ENCODE results near the gene TRPC6.

Gene TRPC6

DNA sequence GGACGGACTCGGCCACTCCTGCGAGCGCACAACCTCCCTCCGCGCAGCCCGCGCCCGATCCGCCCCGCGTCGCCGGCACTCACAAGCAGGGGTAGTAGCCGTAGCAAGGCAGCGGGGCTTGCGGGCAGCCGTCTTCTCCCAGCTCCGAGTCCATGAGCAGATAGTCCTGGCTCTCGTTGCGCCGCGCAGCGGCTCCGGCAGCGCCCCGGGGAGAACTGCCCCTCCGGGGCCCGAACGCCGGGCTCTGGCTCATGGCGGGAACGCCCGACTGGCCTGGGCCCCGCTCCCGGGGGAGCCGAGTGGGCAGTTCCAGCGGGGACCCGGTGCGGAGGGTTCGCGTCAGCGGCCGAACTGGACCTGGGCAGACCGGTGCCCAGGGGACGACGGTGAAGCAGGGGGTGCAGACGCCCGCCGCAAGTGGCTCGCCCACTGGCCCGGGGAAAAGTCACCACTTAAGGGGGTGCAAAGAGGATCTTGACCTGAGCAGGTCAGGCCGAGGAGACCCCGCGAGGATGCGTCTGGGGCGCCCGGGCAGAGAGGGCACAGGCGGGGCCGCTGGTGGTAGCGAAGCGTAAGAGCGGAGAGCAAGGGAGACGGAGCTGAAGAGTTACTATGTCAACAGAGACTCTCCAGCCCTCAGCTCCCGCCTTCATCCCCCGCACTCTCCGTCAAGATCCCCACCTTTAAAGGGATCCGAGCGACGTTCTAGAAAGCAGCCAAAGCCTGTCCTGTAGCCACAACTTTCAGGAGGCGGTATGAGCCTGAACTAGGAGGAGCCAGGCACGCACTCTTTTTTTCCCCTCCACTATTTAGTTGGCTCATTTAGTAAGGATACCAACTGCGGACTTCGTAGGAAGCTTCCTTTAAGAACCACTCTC lies at the start of gene TRPC6:
Gene TRPC6, minus strand, starts transcription at position 757 of the 878 bp plus-strand sequence. Its CDS starts 504 bp downstream, at position 253.
- no peak for FAIRE-seq

- FAIRE-seq: no peak
Observed at GRCh38 chr11:101620026-101620425, 36.2 kb upstream of the TRPC6 start.

- FAIRE-seq: no peak
Observed at GRCh38 chr11:101618709-101619108, 34.9 kb upstream of the TRPC6 start.

DNA sequence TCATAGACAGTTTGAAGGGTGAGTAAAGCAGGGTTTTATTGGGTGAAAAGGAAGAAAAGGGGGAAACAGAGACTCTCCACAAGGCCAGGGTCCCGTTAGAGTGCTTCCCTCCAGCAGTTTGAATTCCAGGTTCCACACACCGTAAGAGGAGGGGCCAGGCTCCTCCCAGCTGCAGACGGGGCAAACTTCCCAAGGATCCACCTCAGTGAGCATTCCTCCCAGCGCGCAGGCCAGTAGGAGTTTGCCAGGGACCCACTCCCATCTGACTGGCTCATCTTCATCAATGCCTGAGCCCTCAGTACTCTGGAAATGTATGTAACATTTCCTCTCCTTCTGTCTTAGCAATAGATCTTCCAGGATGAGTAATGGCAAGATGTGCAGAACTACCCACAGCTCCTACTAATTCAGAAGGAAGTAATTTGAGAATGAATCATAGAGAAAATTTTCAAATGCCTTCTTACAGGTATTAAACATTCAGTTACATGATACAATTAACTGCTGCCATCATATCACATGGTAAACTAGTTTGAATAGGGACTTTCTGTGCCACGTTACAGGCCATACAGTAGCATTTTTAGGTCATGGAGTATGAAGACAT lies 34.0 kb upstream of the TRPC6 start:
- FAIRE-seq: no peak

GRCh38 chr11:101612481-101612880 lies 28.7 kb upstream of the TRPC6 start:
- FAIRE-seq: no peak

DNA sequence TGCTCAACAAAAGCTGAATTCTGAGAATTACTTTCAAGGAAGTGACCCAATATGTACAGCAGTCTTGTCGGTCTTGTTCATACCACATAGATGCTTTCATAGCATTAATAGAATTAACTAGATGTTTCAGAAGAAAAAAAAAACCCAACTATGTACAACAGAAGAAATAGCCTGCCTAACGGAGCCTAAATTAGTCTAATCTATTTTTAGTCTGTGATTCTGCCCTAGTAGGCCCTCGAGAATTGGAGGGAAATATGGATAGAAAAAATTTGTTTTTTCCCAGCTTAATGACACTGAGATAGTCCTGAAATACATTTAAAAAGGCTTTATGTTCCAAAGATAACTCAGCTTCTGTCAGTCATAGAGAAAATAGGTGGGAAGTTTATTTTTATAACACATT lies 17.1 kb upstream of the TRPC6 start:
- no peak for FAIRE-seq

GRCh38 chr11:101586965-101587364 lies 3.2 kb upstream of the TRPC6 start:
- FAIRE-seq: no peak

GRCh38 chr11:101584655-101585054 lies 848 bp upstream of the TRPC6 start:
- no peak for FAIRE-seq

- no peak for FAIRE-seq
Observed at GRCh38 chr11:101584129-101584515, 315 bp upstream of the TRPC6 start.

GRCh38 chr11:101582989-101583250 lies 887 bp downstream of the TRPC6 start:
- no peak for FAIRE-seq

GRCh38 chr11:101582236-101582988 lies 1.4 kb downstream of the TRPC6 start:
- no peak for FAIRE-seq

GRCh38 chr11:101577461-101577860 lies 6.3 kb downstream of the TRPC6 start:
- no peak for FAIRE-seq

DNA sequence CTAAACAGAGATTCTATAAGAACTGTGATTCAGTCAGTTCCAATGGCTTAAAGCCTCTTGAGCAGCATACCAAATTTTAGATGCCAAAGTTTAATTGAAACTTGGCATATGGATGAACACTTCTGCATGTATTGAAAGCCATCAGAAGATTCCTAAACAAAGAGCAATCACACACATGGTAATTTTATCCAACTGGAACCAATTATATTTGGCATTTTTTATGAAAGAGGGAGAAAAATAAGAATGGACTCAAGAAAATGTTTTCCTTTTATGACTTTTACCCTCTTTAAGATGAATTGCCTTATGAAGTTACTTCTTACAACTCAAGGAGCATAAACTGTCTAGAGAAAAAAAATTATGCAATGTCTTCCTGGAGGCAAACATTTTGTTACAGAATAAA lies 7.4 kb downstream of the TRPC6 start:
- no peak for FAIRE-seq

- no peak for FAIRE-seq
Observed at GRCh38 chr11:101574886-101575285, 8.9 kb downstream of the TRPC6 start.

DNA sequence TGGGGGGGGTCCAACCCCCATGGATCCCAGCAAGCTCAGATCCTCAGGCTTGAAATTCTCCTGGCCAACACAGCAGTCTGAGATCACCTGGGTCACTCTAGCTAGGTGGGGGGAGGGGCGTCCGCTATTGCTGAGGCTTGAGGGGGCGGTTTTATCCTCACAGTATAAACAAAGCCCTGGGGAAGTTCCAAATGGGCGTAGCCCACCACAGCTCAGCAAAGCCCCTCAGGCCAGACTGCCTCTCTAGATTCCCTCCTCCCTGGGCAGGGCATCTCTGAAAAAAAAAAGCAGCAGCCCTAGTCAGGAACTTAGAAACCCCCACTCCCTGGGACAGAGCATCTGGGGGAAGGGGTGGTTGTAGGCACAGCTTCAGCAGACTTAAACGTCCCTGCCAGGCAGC lies 16.7 kb downstream of the TRPC6 start:
- no peak for FAIRE-seq

DNA sequence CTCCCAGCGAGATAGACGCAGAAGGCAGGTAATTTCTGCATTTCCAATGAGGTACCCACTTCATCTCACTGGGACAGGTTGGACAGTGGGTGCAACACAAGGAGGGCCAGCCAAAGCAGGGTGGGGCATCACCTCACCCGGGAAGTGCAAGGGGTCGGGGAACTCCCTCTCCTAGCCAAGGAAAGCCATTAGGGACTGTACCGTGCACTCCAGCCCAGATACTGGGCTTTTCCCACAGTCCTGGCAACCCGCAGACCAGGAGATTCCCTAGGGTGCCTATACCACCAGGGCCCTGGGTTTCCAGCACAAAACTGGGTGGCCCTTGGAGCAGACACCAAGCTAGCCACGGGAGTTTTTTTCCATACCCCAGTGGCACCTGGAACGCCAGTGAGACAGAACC lies 17.2 kb downstream of the TRPC6 start:
- no peak for FAIRE-seq

DNA sequence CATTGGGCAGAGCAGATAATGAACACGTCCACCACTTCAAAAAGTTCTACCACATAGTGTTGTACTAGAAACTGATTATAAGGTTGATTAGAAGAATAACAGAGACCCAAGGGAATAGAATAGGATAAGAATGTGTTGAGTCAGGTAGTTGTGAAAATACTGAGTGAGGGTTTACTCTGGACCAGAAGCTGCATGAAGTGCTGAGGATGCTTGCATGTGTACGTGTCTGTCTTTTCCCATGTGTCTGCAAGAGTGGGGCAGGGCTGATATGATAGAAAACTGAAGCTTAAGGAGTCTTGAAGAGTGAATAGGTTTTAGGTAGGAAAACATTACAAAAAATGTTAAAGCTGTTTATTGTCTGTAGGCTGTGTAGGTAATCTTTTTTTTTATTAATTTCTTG lies 20.6 kb downstream of the TRPC6 start:
- no peak for FAIRE-seq

GRCh38 chr11:101555366-101555765 lies 28.4 kb downstream of the TRPC6 start:
- FAIRE-seq: no peak

DNA sequence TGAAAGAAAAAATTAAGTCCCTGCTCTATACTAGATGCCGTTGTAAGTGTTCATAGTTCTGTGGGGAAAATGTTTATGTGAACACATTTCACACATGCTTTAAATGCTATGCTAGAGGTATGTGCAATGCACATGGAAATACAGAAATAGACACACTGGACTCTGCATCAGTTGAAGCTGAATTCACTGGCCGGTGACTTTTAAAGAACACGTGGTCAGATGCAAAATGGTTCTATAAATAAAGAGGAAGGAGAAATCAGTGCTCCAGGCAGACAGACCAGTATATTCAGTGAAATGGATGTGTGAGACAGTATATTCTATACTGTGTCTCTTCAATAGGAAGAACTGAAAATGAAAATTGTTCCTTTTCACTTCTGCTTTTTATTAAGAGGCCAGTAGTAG lies 29.9 kb downstream of the TRPC6 start:
- no peak for FAIRE-seq

GRCh38 chr11:101552888-101553287 lies 30.9 kb downstream of the TRPC6 start:
- no peak for FAIRE-seq

DNA sequence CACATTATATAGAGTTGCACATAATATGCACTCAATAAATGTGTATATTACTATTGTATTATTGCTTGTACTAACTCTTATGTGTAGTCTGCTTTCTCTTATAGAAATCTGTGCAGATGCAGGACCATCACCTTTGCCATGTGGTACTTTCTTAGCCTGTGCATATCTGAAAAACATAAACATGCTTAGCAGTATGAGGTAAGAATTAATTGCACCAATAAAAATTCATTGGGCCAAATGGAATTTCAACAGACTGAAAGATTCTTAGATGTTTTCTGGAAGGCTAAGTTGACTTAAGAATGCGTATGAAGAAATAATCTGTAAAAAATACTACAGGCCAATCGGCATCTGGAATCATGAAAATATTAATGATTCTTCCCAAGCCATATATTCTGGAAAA lies 55.3 kb downstream of the TRPC6 start:
- no peak for FAIRE-seq

DNA sequence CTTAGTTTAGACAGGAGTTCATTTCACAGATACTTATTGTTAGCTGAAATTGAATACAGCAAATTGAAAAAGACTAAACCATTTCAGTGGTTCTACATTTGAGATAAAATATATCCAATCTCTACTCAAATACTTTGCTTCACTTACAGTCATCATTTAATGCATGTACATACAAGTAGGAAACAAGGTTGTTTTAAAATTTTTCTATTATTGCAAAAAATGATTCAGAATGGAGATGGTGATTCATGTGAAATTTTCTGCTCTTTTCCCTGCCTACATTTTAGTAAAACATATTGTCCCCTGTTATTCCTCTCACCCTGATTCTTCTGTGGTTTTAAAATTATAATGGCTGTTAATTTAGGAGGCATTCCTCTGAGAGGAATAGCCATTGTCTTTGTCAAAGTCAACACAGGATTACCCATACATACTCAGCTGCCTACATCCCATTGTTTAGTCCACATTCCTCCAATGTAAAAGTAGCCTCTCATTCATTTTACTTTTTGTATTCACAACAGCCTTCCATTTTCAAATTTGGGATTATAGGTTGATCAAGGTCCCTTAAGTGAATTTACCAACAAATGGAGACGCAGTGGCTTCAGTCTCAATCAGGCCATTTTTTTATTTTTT lies 60.1 kb downstream of the TRPC6 start:
- FAIRE-seq: no peak

DNA sequence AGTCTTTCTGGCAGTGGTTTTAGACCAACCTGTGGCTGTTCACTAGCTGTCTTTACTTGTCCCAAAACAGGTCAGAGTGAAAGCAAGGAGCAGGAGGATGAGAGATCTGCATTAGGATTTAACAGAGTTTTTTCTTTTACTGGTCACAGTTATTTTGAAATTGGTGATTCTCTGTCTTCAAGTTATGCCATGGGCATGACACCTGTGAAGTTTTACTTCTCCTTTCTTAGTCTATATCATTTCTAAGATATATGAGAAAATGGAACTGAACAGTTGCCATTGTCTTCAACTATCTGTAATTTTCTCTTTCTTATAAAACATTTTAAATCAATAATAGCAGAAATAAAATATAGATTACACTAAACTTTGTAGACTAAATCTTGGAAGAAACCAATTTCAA lies 60.6 kb downstream of the TRPC6 start:
- FAIRE-seq: no peak

DNA sequence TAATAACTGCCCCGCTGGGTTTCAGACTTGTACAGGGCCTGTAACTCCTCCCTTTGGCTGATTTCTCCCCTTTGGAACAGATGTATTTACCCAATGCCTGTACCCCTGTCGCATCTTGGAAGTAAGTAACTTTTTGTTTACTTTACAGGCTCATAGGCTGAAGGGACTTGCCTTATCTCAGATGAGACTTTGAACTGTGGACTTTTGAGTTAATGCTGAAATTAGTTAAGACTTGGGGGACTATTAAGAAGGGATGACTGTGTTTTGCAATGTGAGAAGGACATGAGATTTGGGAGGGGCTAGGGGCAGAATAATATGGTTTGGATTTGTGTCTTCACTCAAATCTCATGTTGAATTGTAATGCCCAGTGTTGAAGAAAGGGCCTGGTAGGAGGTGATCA lies 62.0 kb downstream of the TRPC6 start:
- no peak for FAIRE-seq
